Colon (tissue), 2 donors: ENCODE data around the gene NXPH2.
"Not testable (repeated sequence)": the region's sequence is repeated elsewhere in the genome, so short reads cannot be mapped to it uniquely, and the experiment has no call there.

Experiments used
- FAIRE-seq: peaks from 2 replicates; lab custom pipeline; 2012; peaks lifted over from hg19 to GRCh38; lab: Jason Lieb, UNC
- donor health status: control.
- donor health status: control.

The NXPH2 gene

GRCh38 chr2:138711812-138712211 lies 68.4 kb downstream of the NXPH2 start:
- FAIRE-seq: no peak

- no peak for FAIRE-seq
Measured at GRCh38 chr2:138708682-138709241, 71.4 kb downstream of the NXPH2 start.

- FAIRE-seq: no peak
Measured at GRCh38 chr2:138707392-138708074, 72.7 kb downstream of the NXPH2 start.

GRCh38 chr2:138703242-138703641 lies 76.9 kb downstream of the NXPH2 start:
- FAIRE-seq: no peak

GRCh38 chr2:138700716-138701115 lies 79.5 kb downstream of the NXPH2 start:
- no peak for FAIRE-seq

GRCh38 chr2:138699421-138699820 lies 80.8 kb downstream of the NXPH2 start:
- FAIRE-seq: no peak

- no peak for FAIRE-seq
Measured at GRCh38 chr2:138698428-138698827, 81.8 kb downstream of the NXPH2 start.

GRCh38 chr2:138691667-138692066 lies 88.5 kb downstream of the NXPH2 start:
- FAIRE-seq: no peak

GRCh38 chr2:138689705-138690104 lies 90.5 kb downstream of the NXPH2 start:
- FAIRE-seq: no peak

- FAIRE-seq: no peak
Measured at GRCh38 chr2:138682163-138682562, 98.0 kb downstream of the NXPH2 start.

GRCh38 chr2:138677221-138677620 lies 103.0 kb downstream of the NXPH2 start:
- no peak for FAIRE-seq

- FAIRE-seq: no peak
Measured at GRCh38 chr2:138676619-138677021, 103.6 kb downstream of the NXPH2 start.

GRCh38 chr2:138671566-138671965 lies 108.6 kb downstream of the NXPH2 start:
- no peak for FAIRE-seq

GRCh38 chr2:138670734-138671133 lies 109.5 kb downstream of the NXPH2 start:
- no peak for FAIRE-seq

- FAIRE-seq: no peak
Measured at GRCh38 chr2:138665937-138666336, 114.3 kb downstream of the NXPH2 start.

GRCh38 chr2:138658187-138658894 lies 121.8 kb downstream of the NXPH2 start:
- no peak for FAIRE-seq

- FAIRE-seq: no peak
Measured at GRCh38 chr2:138654146-138654545, 126.0 kb downstream of the NXPH2 start.

- FAIRE-seq: no peak
Measured at GRCh38 chr2:138652378-138652777, 127.8 kb downstream of the NXPH2 start.

- no peak for FAIRE-seq
Measured at GRCh38 chr2:138649571-138649970, 130.6 kb downstream of the NXPH2 start.

GRCh38 chr2:138648606-138649005 lies 131.6 kb downstream of the NXPH2 start:
- FAIRE-seq: no peak

- not testable (repeated sequence) for FAIRE-seq
Measured at GRCh38 chr2:138644776-138645175, 135.4 kb downstream of the NXPH2 start.

GRCh38 chr2:138640921-138641676 lies 139.1 kb downstream of the NXPH2 start:
- no peak for FAIRE-seq

- no peak for FAIRE-seq
Measured at GRCh38 chr2:138637686-138638085, 142.5 kb downstream of the NXPH2 start.
